GM12878 (cell line): ENCODE measurements around the gene SLC22A31. TPM values are rescaled to one million over a fixed set of nuclear protein-coding genes. Genes with fewer than 3 reads are reported as not detected.
A peak's percentile ranks its signal among the peaks of the same experiment; 100 is the strongest.

Experiments used
- NBN ChIP-seq: fragments of 450-650 bp; IDR thresholded peaks from 2 replicates; pipeline ENCODE4 v1.6.1; 2016
- NR2F1 ChIP-seq: fragments of 450-650 bp; conservative IDR thresholded peaks from 2 replicates; pipeline ENCODE4 v1.6.1; 2017; ENCODE audit warnings: mild to moderate bottlenecking
- PAX5 ChIP-seq: IDR thresholded peaks from 2 replicates; pipeline ENCODE4 v1.6.1; 2011; ENCODE audit warnings: low read depth, low read length, borderline replicate concordance
- RFX5 ChIP-seq: IDR thresholded peaks from 2 replicates; pipeline ENCODE4 v1.6.1; 2011; ENCODE audit warnings: low read depth, low read length, improper control_type of control experiment
- SIX5 ChIP-seq: IDR thresholded peaks from 2 replicates; pipeline ENCODE4 v1.6.1; 2011; ENCODE audit warnings: mild to moderate bottlenecking, low read depth, low read length, moderate library complexity; ENCODE audit not compliant: severe bottlenecking
- SMARCA5 ChIP-seq: fragments of 450-650 bp; IDR thresholded peaks from 2 replicates; pipeline ENCODE4 v1.6.1; 2017; ENCODE audit warnings: mild to moderate bottlenecking
- SP1 ChIP-seq: IDR thresholded peaks from one replicate; pipeline ENCODE4 v1.6.1; 2011; ENCODE audit warnings: low read depth, low read length
- SRF ChIP-seq, 2 experiments: IDR thresholded peaks; 2 replicates each; pipeline ENCODE4 v1.6.1; 2011; ENCODE audit warnings: low read depth in 2 of 2, low read length in 2 of 2, mild to moderate bottlenecking in 1 of 2, moderate library complexity in 1 of 2
- TCF12 ChIP-seq: IDR thresholded peaks from 2 replicates; pipeline ENCODE4 v1.6.1; 2011; ENCODE audit warnings: low read depth, mild to moderate bottlenecking, low read length
- ZNF207 ChIP-seq: fragments of 450-650 bp; IDR thresholded peaks from 2 replicates; pipeline ENCODE4 v1.6.1; 2014; ENCODE audit warnings: antibody characterized with exemption, mild to moderate bottlenecking, borderline replicate concordance
- polyA plus RNA-seq, 11 experiments: library from polyadenylated mRNA; depleted of rRNA in 4 of 11; unstranded in 6 of 11; stranded (reverse) in 5 of 11; fragments of >200 nt; fragmentation: Nextera tagmentation in 4 of 11; fragmentation: Illumina TruSeq in 1 of 11; extraction: Ambion mirVana in 4 of 11; extraction: Trizol in 1 of 11; gene quantifications; 1 replicate in 1 of 11; 2 replicates in 10 of 11; pipeline versions ENCODE4 v1.2.1 to v1.2.3, GENCODE V29; 2011 to 2016; ENCODE audit warnings: inconsistent platforms in 2 of 11, missing spikeins in 2 of 11, low read depth in 1 of 11
- total RNA-seq, 4 experiments: library from RNA; depleted of rRNA in 3 of 4; stranded (reverse); fragments of >200 nt in 3 of 4; fragmentation: Illumina TruSeq in 1 of 4; extraction: Trizol in 1 of 4; gene quantifications; 2 replicates each; pipeline versions ENCODE4 v1.2.1 to v1.2.3, GENCODE V29; 2013 to 2021
- TF ChIP-seq, protein P1 (sequence below), 3 experiments: IDR thresholded peaks in 2 of 3; conservative IDR thresholded peaks in 1 of 3; 2 replicates each; pipeline ENCODE4 v1.5.1; 2011; ENCODE audit warnings: low read depth in 3 of 3, low read length in 3 of 3, mild to moderate bottlenecking in 3 of 3, control low read depth in 2 of 3, moderate library complexity in 2 of 3, inconsistent platforms in 1 of 3, mixed read lengths in 1 of 3; ENCODE audit not compliant: control insufficient read depth in 2 of 3, insufficient read depth in 1 of 3; ENCODE audit errors: extremely low read depth in 1 of 3
- TF ChIP-seq, protein P2 (sequence below): fragments of 450-650 bp; IDR thresholded peaks from 2 replicates; pipeline ENCODE4 v1.6.1; 2017; ENCODE audit warnings: low read depth, mild to moderate bottlenecking, moderate library complexity
- TF ChIP-seq, protein P3 (sequence below): fragments of 450-650 bp; IDR thresholded peaks from 2 replicates; pipeline ENCODE4 v1.6.1; 2014; ENCODE audit warnings: mild to moderate bottlenecking
- TF ChIP-seq, protein P4 (sequence below): fragments of 450-650 bp; IDR thresholded peaks from 2 replicates; pipeline ENCODE4 v1.6.1; 2018; ENCODE audit warnings: mild to moderate bottlenecking, low read depth, moderate library complexity; ENCODE audit not compliant: partially characterized antibody
- TF ChIP-seq, protein P5 (sequence below): fragments of 450-650 bp; IDR thresholded peaks from 2 replicates; pipeline ENCODE4 v1.6.1; 2016; ENCODE audit warnings: mild to moderate bottlenecking, moderate library complexity, borderline replicate concordance

The SLC22A31 gene
- total and polyA plus RNA-seq, 10 of the 15 experiments (the other 5 are each of a cell fraction or from before 2014, with no cell fraction given), result 0.13 to 0.24 (median 0.23) TPM; not detected in 7

DNA sequence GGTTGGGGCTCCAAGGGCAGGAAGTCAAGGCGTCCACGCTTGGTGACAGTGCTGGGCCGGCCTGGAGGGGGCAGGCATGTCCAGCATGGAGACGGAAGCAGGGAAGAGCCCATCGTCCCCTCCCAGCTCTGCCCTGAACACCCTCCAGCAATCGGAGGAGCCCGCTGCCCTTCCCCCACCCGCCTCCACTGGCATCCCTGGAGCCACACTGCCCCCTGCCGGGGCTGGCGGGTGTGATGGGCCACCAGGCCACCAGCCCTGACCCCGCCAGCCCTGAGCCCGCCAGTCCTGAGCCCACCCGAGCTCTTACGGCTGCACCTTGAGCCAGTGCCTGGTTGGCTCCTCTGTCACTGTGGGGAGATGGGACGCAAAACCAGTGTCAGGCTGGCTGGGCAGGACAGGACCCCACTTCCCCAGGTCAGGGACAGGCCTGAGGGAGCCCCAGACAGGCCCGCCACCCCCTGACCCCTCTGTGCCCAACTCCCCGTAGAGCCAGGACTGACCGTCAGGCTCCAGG lies 32.9 kb downstream of the SLC22A31 start (continued):
- TF ChIP-seq SMARCA5 (peak; percentile 82; the same call in 1 of the 2 replicates), SRF (IDR thresholded peaks at IDR 0.05; ENCODE audit: low read depth in 2 of 2, low read length in 2 of 2) (no peak), SP1 (peak; percentile 36), NR2F1 (peak; percentile 90), ZNF207 (peak; percentile 69; the same call in 1 of the 2 replicates), NBN (peak; percentile 68; the same call in 1 of the 2 replicates), RFX5 (no peak), SIX5 (no peak), PAX5 (0 out of 2 replicates have a peak, but pooled peaks have one; percentile 43), TCF12 (peak; percentile 69; the same call in 1 of the 2 replicates)
- TF ChIP-seq, protein P1, sequence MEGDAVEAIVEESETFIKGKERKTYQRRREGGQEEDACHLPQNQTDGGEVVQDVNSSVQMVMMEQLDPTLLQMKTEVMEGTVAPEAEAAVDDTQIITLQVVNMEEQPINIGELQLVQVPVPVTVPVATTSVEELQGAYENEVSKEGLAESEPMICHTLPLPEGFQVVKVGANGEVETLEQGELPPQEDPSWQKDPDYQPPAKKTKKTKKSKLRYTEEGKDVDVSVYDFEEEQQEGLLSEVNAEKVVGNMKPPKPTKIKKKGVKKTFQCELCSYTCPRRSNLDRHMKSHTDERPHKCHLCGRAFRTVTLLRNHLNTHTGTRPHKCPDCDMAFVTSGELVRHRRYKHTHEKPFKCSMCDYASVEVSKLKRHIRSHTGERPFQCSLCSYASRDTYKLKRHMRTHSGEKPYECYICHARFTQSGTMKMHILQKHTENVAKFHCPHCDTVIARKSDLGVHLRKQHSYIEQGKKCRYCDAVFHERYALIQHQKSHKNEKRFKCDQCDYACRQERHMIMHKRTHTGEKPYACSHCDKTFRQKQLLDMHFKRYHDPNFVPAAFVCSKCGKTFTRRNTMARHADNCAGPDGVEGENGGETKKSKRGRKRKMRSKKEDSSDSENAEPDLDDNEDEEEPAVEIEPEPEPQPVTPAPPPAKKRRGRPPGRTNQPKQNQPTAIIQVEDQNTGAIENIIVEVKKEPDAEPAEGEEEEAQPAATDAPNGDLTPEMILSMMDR (IDR thresholded peaks at IDR 0.05 in 2 of 3, conservative IDR thresholded peaks at IDR 0.05 in 1 of 3; ENCODE audit: control insufficient read depth in 2 of 3, extremely low read depth in 1 of 3, insufficient read depth in 1 of 3, low read depth in 3 of 3, low read length in 3 of 3), result peak; percentile 85 to 93 (median 91)
- TF ChIP-seq, protein P2, sequence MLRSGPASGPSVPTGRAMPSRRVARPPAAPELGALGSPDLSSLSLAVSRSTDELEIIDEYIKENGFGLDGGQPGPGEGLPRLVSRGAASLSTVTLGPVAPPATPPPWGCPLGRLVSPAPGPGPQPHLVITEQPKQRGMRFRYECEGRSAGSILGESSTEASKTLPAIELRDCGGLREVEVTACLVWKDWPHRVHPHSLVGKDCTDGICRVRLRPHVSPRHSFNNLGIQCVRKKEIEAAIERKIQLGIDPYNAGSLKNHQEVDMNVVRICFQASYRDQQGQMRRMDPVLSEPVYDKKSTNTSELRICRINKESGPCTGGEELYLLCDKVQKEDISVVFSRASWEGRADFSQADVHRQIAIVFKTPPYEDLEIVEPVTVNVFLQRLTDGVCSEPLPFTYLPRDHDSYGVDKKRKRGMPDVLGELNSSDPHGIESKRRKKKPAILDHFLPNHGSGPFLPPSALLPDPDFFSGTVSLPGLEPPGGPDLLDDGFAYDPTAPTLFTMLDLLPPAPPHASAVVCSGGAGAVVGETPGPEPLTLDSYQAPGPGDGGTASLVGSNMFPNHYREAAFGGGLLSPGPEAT, result no peak
- TF ChIP-seq, protein P3, sequence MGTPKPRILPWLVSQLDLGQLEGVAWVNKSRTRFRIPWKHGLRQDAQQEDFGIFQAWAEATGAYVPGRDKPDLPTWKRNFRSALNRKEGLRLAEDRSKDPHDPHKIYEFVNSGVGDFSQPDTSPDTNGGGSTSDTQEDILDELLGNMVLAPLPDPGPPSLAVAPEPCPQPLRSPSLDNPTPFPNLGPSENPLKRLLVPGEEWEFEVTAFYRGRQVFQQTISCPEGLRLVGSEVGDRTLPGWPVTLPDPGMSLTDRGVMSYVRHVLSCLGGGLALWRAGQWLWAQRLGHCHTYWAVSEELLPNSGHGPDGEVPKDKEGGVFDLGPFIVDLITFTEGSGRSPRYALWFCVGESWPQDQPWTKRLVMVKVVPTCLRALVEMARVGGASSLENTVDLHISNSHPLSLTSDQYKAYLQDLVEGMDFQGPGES, result peak; percentile 39; the same call in 1 of the 2 replicates
- TF ChIP-seq, protein P4, sequence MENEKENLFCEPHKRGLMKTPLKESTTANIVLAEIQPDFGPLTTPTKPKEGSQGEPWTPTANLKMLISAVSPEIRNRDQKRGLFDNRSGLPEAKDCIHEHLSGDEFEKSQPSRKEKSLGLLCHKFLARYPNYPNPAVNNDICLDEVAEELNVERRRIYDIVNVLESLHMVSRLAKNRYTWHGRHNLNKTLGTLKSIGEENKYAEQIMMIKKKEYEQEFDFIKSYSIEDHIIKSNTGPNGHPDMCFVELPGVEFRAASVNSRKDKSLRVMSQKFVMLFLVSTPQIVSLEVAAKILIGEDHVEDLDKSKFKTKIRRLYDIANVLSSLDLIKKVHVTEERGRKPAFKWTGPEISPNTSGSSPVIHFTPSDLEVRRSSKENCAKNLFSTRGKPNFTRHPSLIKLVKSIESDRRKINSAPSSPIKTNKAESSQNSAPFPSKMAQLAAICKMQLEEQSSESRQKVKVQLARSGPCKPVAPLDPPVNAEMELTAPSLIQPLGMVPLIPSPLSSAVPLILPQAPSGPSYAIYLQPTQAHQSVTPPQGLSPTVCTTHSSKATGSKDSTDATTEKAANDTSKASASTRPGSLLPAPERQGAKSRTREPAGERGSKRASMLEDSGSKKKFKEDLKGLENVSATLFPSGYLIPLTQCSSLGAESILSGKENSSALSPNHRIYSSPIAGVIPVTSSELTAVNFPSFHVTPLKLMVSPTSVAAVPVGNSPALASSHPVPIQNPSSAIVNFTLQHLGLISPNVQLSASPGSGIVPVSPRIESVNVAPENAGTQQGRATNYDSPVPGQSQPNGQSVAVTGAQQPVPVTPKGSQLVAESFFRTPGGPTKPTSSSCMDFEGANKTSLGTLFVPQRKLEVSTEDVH, result no peak
- TF ChIP-seq, protein P5, sequence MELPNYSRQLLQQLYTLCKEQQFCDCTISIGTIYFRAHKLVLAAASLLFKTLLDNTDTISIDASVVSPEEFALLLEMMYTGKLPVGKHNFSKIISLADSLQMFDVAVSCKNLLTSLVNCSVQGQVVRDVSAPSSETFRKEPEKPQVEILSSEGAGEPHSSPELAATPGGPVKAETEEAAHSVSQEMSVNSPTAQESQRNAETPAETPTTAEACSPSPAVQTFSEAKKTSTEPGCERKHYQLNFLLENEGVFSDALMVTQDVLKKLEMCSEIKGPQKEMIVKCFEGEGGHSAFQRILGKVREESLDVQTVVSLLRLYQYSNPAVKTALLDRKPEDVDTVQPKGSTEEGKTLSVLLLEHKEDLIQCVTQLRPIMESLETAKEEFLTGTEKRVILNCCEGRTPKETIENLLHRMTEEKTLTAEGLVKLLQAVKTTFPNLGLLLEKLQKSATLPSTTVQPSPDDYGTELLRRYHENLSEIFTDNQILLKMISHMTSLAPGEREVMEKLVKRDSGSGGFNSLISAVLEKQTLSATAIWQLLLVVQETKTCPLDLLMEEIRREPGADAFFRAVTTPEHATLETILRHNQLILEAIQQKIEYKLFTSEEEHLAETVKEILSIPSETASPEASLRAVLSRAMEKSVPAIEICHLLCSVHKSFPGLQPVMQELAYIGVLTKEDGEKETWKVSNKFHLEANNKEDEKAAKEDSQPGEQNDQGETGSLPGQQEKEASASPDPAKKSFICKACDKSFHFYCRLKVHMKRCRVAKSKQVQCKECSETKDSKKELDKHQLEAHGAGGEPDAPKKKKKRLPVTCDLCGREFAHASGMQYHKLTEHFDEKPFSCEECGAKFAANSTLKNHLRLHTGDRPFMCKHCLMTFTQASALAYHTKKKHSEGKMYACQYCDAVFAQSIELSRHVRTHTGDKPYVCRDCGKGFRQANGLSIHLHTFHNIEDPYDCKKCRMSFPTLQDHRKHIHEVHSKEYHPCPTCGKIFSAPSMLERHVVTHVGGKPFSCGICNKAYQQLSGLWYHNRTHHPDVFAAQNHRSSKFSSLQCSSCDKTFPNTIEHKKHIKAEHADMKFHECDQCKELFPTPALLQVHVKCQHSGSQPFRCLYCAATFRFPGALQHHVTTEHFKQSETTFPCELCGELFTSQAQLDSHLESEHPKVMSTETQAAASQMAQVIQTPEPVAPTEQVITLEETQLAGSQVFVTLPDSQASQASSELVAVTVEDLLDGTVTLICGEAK, result no peak
